Transverse colon (tissue), 4 donors: ENCODE results near the gene ZMIZ1.

ENCODE experiments used
- CTCF ChIP-seq, 5 experiments: fragments of 200-600 bp in 3 of 5; fragments of 450-650 bp in 2 of 5; sonication (generic) in 3 of 5; IDR thresholded peaks; 1 replicate in 2 of 5; 2 replicates in 3 of 5; pipeline ENCODE4 v1.5.1; 2016 to 2017; ENCODE audit warnings: antibody characterized with exemption in 5 of 5, inconsistent platforms in 3 of 5, mild to moderate bottlenecking in 2 of 5, moderate library complexity in 1 of 5
- EP300 ChIP-seq: sonication (generic); formaldehyde crosslinking; IDR thresholded peaks from one replicate; pipeline ENCODE4 v1.6.1; 2017; ENCODE audit warnings: antibody characterized with exemption, low read depth
- POLR2A ChIP-seq: fragments of 450-650 bp; IDR thresholded peaks from one replicate; pipeline ENCODE4 v1.6.1; 2016; ENCODE audit warnings: antibody characterized with exemption, mild to moderate bottlenecking, moderate library complexity
- POLR2AphosphoS5 ChIP-seq, 3 donors: sonication (generic); formaldehyde crosslinking; IDR thresholded peaks; one replicate each; pipeline ENCODE4 v1.6.1; 2016; ENCODE audit warnings: antibody characterized with exemption in 3 of 3

- no peak for TF ChIP-seq CTCF (IDR thresholded peaks at IDR 0.05)
- TF ChIP-seq POLR2A = no peak
- TF ChIP-seq POLR2AphosphoS5 (IDR thresholded peaks at IDR 0.05) = no peak
- TF ChIP-seq EP300 = no peak
These were observed 238.0 kb downstream of the ZMIZ1 start for GRCh38 chr10:79306644-79307220.
